Measurements from ENCODE around the gene BCR. TPM values are rescaled to one million over a fixed set of nuclear protein-coding genes. Genes with fewer than 3 reads are reported as not detected.

BCR gene
- total RNA-seq, 2 donors from 2014 or later, result 102 to 172 TPM

- peak overlapping the region; percentile 44 for H3K4me3 Mint-ChIP-seq
- H3K9me3 Mint-ChIP-seq, result peaks cover 3% of the 10 kb centered on the region
- WGBS, 2 experiments (ENCODE audit: insufficient coverage in 1 of 2, insufficient read length in 1 of 2), result 34 to 51% methylated on average over 7 to 8 of the region's 8 CpGs
- Histone ChIP-seq H3K9ac (ENCODE audit: extremely low read depth, low read length, poor library complexity, severe bottlenecking) (peak overlapping the region; percentile 54), H3K27me3 (ENCODE audit: control insufficient read depth, insufficient read depth, low read length, poor library complexity, severe bottlenecking) (no peaks in the 10 kb centered on the region), H3K36me3 (ENCODE audit: control insufficient read depth, insufficient read depth, low read length) (peaks cover 11% of the 10 kb centered on the region), H3K4me1 (ENCODE audit: control insufficient read depth, insufficient read depth, low read length) (peaks cover 49% of the 10 kb centered on the region), H3K4me3 (ENCODE audit: low read length) (peak overlapping the region; percentile 52), H3K9me3 (ENCODE audit: control insufficient read depth, low read length) (peaks cover 7% of the 10 kb centered on the region), H3K27ac (ENCODE audit: low read depth, low read length) (peak overlapping the region; percentile 100)
- peaks cover 12% of the 10 kb centered on the region for H3K36me3 Mint-ChIP-seq (ENCODE audit: low read depth)
- DNase-seq, result no peak
- no peaks in the 10 kb centered on the region for H3K27me3 Mint-ChIP-seq (ENCODE audit: insufficient read depth)
- no peak for TF ChIP-seq CTCF (conservative IDR thresholded peaks at IDR 0.05)
- peaks cover 73% of the 10 kb centered on the region for H3K4me1 Mint-ChIP-seq
- peak overlapping the region; percentile 96 for H3K27ac Mint-ChIP-seq
Measured at GRCh38 chr22:23241562-23242472, 61.5 kb downstream of the BCR start.

GRCh38 chr22:23242473-23243001 lies 62.2 kb downstream of the BCR start:
- Histone ChIP-seq H3K4me3 (ENCODE audit: low read length) (peak overlapping the region; percentile 52), H3K27me3 (ENCODE audit: control insufficient read depth, insufficient read depth, low read length, poor library complexity, severe bottlenecking) (no peaks in the 10 kb centered on the region), H3K4me1 (ENCODE audit: control insufficient read depth, insufficient read depth, low read length) (peaks cover 45% of the 10 kb centered on the region), H3K27ac (ENCODE audit: low read depth, low read length) (peak overlapping the region; percentile 100), H3K36me3 (ENCODE audit: control insufficient read depth, insufficient read depth, low read length) (peaks cover 14% of the 10 kb centered on the region), H3K9me3 (ENCODE audit: control insufficient read depth, low read length) (peaks cover 7% of the 10 kb centered on the region), H3K9ac (ENCODE audit: extremely low read depth, low read length, poor library complexity, severe bottlenecking) (peak overlapping the region; percentile 65)
- Mint-ChIP-seq H3K27me3 (ENCODE audit: insufficient read depth) (no peaks in the 10 kb centered on the region), H3K4me3 (peak overlapping the region; percentile 44), H3K4me1 (peaks cover 73% of the 10 kb centered on the region), H3K27ac (peak overlapping the region; percentile 96), H3K36me3 (ENCODE audit: low read depth) (peaks cover 12% of the 10 kb centered on the region), H3K9me3 (peaks cover 3% of the 10 kb centered on the region)
- peak; percentile 62 for TF ChIP-seq CTCF (conservative IDR thresholded peaks at IDR 0.05)
- DNase-seq, result peak; percentile 98
- 1% methylated on average over 8 to 10 of the region's 10 CpGs for WGBS, 2 experiments (ENCODE audit: insufficient coverage in 1 of 2, insufficient read length in 1 of 2)

DNA sequence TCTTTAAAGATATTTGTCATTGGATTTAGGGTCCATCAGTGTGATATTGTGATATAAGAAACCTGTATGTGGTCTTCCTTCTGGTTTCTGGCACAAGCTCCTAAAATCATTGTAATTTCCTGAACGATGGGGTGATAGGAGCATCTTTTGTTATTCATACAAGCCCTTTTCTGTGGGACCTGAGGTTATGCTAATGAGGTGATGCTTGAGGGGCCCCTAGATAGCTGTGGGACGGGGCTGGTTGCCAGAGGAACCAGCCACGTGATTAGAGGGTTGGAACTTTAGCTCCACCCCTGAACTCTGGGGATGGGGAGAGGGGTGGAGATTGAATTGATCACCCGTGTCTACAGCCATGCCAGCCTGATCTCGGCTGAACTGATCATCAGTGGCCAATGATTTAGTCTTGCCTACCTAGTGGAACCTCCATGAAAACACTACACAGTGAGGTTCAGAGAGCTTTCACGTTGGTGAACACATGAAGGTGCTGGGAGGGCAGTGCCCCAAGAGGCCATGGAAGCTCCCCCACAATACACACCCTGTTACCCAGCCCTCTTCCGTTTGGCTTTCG lies 62.8 kb downstream of the BCR start:
- peaks cover 40% of the 10 kb centered on the region for H3K4me1 ChIP-seq (ENCODE audit: control insufficient read depth, insufficient read depth, low read length)
- no peaks in the 10 kb centered on the region for H3K27me3 Mint-ChIP-seq (ENCODE audit: insufficient read depth)
- DNase-seq, result peak; percentile 89
- peaks cover 70% of the 10 kb centered on the region for H3K4me1 Mint-ChIP-seq
- H3K36me3 ChIP-seq (ENCODE audit: control insufficient read depth, insufficient read depth, low read length), result peaks cover 19% of the 10 kb centered on the region
- 11 to 20% methylated on average over 2 to 7 of the region's 8 CpGs for WGBS, 2 experiments (ENCODE audit: insufficient coverage in 1 of 2, insufficient read length in 1 of 2)
- peaks cover 3% of the 10 kb centered on the region for H3K9me3 Mint-ChIP-seq
- peaks cover 11% of the 10 kb centered on the region for H3K36me3 Mint-ChIP-seq (ENCODE audit: low read depth)
- peak overlapping the region; percentile 11 for H3K4me3 ChIP-seq (ENCODE audit: low read length)
- peak overlapping the region; percentile 96 for H3K27ac Mint-ChIP-seq
- H3K27ac ChIP-seq (ENCODE audit: low read depth, low read length), result peak overlapping the region; percentile 100
- TF ChIP-seq CTCF (conservative IDR thresholded peaks at IDR 0.05), result no peak
- peaks cover 7% of the 10 kb centered on the region for H3K9me3 ChIP-seq (ENCODE audit: control insufficient read depth, low read length)
- H3K9ac ChIP-seq (ENCODE audit: extremely low read depth, low read length, poor library complexity, severe bottlenecking), result peak overlapping the region; percentile 65
- H3K27me3 ChIP-seq (ENCODE audit: control insufficient read depth, insufficient read depth, low read length, poor library complexity, severe bottlenecking), result no peaks in the 10 kb centered on the region
- H3K4me3 Mint-ChIP-seq, result peak overlapping the region; percentile 44
